Caki2 (cell line): ENCODE measurements around the gene TLE3. TPM values are rescaled to one million over a fixed set of nuclear protein-coding genes. Genes with fewer than 3 reads are reported as not detected.
A peak's percentile ranks its signal among the peaks of the same experiment; 100 is the strongest.

ENCODE experiments used
- DNase-seq: peaks from one replicate; pipeline ENCODE4 v3.0.0-alpha.2; 2015; ENCODE audit warnings: low read depth
- in situ Hi-C: cut with HindIII; loops from 2 replicates; pipeline ENCODE4 v1.10.0; 2016; ENCODE audit warnings: low sequenced_read_pairs, low pct_unique_long_range_greater_than_20kb, mixed read lengths
- total RNA-seq: library from RNA; depleted of rRNA; stranded (reverse); fragments of >200 nt; shearing (Covaris generic); gene quantifications from 2 replicates; pipeline ENCODE4 v1.2.3, GENCODE V29; 2014; ENCODE audit warnings: low replicate concordance

The TLE3 gene
- total RNA-seq, 1 experiment from 2014 or later, result 41.6 TPM

DNA sequence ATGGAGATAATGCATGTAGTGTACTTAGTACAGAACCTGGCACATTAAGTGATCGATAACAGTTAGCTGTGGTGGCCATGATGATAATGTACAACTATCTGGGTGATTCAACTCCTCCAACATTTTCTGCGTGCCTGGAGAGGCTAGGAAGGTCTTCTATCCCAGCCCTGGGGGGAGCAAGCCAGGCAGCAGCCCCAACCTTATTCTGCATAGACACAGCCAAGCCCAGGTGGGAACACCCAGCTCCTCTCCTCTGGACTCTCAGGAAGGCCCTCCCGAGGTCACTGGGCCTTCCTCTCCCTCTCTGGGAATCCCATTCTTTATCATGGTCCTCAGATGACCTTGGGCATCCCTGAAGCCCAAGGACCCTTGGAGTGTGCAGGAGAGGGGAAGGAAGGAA lies 5.1 kb upstream of the TLE3 start:
- in situ Hi-C loops, result no loop called here
- no peak for DNase-seq

DNA sequence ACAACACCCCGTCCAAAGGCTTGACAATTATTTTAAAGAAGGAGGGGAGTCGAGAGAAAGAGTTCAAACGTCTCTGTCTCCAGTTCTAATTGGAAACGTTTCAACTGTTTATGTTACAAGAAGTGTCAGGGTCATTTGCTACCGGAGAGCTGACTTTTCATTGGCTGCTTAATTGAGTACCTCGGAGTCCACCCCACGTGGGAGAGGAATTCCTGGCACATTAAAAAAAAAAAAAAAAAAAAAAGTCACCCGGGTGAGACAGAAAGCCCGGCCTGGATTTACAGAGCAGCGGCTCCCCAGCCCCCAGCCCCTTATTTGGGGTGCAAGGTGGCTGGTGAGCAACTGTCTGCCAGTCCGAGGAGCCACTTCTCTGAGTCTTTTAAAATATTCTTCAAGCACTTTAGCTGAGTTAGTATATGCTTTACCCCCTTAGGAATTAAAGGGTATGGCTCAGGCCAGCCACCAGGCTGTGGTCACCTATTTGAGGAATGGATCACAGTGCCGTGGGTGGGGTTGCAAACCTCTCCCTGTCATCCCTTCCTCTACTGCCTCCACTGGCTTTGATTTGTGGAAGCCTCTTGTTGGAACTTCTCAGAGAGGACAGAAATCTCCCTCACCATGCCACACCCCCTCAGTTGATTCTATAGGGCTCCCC lies 3.9 kb upstream of the TLE3 start:
- in situ Hi-C loops, result no loop called here
- DNase-seq, result peak; percentile 90

DNA sequence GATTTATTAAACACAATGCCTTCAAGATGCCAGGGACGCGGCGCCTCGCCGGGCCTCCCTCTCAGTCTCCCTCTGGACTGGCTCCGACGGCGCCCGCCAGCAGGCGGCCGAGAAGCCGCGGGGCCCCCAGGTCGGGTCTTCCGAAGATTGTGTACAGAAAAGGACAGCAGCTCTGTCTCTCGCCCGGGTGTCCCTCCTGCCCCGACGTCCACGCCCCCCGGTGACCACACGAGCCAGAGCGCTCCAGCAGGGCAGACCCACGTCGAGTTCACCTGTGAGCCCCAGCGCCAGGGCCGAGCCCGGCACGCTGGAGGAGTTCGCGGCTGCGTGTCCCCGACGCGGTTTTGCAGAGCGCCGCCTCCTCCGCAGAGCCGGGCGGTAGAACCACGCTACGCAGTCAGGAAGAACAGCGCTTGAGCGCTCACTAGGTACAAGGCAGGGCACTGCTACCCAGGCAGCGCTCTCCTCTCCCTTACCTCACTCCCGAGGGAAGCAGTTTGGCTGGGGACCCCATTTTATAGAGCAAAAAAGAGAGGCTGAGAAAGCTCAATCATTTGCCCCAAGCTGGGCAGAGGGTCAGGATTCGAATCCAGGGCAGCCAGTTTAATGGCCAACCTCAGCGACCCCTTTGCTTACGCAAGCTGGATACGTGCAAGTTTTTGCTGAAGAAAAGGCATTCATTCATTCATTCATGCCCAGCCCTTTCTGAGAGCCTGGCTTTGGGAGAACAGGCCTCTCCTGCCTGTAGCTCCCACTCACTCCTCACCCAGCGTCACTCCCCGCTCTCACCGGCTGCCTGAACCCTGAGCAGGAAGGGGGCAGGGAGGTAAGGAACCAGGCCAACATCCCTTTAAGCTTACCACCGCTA lies 3.0 kb upstream of the TLE3 start:
- DNase-seq, result no peak
- in situ Hi-C loops, result no loop called here

DNA sequence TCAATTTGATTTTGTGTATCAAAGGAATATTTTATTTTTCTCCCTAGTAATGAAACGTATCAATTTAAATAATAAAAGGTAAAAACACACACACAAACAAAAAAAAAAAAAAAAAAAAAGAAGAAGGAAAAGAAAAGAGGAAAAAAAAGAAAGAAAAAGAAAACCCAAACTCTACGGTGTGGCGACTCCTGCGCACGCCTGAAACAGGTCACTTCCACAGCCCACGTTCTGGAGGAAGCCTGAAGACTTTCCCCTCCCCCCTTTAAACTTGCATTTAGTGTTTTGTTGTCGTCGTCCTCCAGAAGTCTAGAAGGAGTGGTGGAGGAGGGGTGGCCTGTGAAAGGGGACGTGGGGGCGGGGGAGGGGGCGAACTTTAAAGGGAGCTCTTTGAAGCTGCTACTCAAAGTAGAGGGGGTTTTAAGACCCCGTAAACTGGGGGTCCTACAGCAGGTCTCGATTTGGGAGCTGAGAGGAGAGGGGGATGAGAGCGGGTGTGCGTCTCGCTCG lies 2.3 kb upstream of the TLE3 start:
- no peak for DNase-seq

DNA sequence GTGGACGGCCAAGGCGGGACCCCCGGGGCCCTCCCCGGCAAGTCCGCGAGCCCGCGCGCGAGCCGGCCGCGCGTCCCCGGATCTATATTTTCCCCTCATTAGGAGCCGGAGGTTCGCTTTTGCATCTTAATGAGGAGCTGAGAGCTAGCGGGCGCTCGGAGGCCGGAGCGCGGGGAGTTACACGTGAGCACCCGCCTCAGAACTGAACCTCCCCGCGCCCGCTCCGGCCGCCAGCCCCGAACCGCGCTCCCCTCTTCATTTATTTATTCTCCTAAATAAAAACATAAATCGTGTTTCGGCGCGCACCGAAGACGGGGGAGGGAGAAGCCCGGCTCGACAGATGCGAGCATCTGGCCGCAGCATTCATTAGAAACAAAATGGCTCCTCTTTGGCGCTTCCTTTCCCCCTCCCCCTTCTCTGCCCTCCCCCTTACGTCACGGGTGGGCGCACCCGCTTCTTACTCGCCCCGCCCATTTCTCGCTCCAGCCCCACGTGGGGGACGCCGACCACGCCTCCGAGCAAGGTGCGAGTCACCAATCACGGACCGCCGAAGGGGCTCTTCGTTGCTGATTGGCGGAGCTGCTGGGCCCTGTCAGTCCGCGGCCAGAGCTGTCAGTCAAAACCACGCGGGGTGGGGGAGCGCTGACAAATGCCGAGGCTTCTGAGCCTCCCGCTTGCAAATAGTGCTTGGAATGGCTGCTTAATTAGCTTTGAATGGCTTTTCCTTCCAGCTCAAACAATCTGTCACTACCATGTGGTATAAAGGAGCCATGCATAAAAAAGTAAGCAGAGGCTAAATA lies 1.6 kb upstream of the TLE3 start:
- DNase-seq, result peak; percentile 99
- in situ Hi-C loops, result no loop called here

More for the DNA sequence above, 2.3 kb upstream of the TLE3 start:
- in situ Hi-C loops, result no loop called here

DNA sequence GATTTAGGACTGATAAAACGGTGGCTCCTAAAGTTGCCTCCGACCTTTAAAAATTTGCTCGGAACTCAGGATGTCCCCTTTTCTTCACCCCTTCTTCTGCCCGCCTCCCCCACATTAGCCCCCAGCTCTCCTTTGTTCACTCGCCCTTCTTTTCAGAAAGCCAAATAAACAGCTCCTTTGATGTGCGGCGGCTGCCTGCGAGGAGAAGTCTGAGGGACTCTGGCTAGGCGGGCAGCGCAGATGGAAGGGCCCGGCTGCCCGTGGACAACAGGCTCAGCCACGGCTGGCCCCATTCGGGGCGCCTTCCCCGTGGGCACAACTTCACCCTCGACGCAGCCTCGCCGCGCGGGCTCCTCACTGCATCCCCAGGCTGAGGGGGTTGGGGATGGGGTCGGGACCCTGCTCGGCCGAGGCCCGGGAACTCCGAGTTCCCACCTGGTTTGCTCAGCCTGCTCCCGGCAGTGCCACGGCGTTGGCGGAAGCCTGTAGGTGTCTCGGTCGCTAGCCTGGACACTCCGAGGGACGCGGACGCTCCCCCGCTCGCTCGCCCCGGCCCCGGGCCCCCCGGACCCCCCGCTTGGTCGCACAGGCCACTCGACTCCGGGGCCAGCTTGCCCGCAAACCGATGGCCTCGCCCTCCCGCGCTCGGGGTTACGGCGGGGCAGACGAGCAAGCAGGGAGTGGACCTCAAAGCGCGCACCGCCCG lies 897 bp upstream of the TLE3 start:
- in situ Hi-C loops, result no loop called here
- DNase-seq, result peak; percentile 40

DNA sequence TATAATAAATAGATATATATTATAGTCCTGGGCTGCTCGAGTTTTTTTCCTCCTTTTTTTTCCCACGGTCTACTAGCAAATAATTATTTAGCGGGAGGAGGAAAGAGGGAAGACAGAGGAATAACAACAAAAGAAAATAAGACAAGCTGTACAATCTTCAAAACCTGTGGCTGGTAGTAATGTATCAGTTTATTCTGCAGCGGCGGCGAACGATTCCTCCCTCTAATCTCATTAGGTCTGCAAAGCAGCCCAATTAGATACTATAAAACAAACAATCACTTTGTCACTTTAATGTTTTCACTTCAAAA lies 390 bp upstream of the TLE3 start:
- DNase-seq, result no peak
- in situ Hi-C loops, result no loop called here

DNA sequence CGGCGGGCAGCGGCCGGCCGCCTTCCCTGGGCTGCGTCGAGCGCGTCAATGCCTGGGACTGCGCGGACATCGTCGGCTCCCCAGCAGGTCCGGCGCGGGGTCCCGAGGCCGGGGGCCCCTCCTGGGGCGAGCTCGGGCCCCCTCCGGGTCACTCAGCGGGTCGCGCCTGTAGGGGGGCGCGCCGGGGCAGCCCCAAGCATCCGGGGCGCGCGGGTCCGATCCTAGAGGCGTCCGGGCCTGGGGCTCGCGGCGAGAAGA lies 725 bp downstream of the TLE3 start:
- in situ Hi-C loops, result no loop called here

DNA sequence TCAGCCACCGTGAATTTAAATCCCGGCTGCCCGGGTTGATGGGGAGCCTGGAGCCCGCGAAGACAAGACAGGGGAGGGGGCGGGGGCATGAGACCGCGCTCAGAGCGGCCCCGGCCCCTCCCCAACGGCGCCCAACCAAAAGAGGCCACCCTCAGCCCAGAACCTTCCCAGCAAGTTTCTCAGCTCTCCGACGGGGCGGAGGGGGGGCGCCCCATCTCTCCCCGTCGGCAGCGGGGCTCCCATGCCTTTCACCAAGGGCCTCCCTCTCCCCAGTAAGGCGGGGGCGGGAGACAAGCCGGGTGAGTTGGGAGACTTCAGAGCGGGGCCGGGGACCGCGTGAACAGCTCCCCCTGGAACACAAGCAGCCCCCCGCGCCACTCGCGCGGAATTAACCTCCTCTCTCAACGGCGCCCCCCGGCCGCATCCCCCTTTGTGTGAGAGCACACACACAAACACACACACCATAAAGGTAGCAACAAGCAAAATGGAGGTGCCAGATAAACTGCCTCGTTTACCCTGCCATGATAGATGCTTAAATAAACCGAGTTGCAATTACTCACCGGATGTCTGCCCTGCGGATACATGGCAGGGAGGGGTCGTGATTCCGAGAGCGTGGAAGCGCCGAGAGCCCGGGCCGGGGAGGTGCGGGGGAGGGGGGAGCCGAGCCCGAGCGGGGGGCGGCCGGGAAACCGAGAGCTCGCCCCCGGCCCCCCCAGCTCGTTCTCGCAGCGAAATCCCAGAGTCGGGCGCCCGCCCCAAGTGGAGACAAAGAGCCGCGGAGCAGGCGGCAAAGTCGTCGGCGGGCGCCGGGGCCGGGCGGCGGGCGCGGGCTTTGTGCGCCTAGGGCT lies 1.3 kb downstream of the TLE3 start:
- in situ Hi-C loops, result no loop called here

More for the DNA sequence above, 725 bp downstream of the TLE3 start:
- no peak for DNase-seq

DNA sequence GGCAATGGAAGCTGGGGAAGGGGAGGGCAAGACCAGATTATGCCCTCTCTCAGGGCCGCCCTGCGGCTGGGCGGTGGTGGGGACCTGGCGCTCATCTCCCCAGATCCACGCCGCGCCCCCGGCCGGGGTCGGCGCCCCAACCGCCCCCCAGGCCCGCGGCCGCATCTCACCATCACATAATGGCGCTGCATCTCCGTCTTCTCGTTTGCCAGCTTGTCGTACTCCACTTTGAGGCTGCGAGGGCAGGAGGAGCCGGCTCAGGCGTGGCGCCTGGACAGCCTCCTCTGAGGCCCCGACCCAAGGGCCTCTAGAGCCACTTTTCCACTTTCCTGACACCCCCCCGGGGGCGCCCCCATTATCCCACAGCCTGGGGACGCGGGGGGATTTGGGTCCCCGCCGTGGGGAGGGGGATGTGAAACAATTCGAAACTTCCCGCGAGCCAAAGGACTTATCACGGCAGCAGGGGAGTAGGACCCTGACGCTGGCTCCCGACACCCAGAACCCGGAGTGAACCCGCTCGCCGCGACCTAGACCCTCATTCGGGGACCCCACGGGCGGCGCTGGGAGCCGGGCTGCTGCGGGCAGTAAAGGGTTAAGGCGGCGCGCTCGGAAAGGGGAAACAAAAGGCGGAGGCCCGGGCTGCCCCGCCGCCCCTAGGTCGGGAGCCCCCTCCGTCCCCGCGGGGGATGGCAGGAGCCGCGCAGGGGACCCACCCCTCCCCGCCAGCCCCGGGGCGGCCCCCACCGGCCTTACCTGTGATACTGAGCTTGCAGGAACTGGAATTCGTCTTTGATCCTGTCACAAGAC lies 2.1 kb downstream of the TLE3 start:
- in situ Hi-C loops, result no loop called here
- no peak for DNase-seq

More for the DNA sequence above, 1.3 kb downstream of the TLE3 start:
- peak; percentile 21 for DNase-seq

DNA sequence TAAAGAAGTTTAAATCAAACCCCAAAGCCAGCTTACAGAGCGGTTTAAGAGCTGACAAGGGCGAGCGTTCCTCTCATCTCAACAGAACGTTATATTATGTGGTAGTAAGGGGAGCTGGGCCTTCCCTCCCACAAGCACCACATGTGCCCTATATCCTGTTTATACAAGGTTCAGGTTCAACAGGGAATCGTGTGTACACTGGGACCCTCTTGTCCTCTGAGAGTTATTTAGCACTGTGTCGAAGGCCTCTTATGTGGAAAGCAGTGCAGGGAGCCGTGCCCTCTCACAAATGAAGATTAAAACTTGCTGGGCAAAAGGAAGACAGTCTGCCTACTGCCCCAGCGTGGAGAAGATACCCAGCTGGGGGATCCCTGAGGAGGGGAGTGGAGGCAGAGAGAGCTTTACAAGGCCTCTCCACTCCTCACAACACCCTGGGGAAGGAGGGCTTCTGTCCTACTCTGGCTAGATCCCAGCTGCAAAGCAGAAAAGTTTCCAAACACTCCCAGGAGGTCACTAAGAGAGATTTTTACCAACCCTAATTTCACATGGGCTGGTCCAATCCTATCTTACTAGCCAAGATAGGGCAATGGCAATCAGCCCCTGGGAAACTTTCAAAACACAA lies 2.9 kb downstream of the TLE3 start:
- DNase-seq, result no peak
- in situ Hi-C loops, result no loop called here

DNA sequence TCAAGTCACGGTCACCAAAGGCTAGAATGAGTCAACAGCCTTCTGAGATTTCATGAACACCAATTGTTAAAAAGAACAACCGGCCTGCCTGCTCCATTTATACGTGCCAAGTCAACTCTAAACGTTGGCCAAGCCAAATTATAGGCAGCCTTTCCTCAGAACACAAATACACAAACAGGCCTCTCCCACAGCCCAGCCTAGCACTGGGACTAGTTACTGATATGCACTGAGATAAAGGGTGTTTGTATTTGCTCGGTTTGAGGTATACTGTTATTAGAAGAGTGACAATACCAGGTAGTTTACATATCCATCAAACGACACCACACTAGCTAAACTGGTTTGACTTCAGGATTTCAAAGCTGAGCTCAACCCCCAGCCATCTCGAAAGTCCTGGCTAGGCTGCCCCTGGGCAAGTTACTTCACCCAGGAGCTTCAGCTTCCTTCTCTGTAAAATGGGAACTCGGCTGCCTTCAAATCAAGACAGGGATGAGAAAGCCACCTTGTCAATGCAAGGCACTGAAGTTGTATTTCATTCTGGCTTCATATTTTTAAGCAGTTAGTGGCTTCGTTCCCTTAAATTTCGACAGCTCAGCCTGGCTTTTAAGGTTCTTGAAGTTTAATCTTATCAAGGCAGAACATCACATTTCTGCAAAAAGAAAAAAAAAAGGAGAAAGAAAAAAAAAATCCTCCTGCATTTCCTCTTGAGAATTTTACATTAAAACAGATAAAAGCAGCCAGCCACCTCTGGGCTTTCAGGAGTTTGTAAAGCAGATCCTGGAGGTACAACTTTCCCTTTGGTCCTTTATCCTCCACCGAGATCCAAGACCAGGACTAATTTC lies 4.0 kb downstream of the TLE3 start:
- in situ Hi-C loops, result no loop called here
- no peak for DNase-seq

DNA sequence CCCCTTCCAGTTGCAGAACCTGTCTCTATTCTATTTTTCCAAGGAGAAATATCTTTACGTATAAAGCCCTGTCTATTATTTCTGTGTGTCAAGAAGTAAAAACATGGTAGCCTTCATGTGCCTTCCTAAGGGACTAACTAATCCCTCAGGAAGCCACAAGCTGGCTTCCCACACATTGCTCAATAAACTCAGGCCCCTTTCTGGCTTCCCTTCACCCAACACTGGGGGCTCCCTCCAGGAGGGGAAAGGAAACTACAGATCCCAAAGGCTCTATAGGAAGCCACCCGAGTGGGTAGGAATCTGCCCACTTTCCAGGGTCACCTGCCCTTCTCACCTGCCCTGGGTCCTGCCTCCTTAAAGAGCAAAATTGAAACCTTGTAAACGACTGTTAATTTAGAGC lies 4.6 kb downstream of the TLE3 start:
- no peak for DNase-seq
- in situ Hi-C loops, result no loop called here

DNA sequence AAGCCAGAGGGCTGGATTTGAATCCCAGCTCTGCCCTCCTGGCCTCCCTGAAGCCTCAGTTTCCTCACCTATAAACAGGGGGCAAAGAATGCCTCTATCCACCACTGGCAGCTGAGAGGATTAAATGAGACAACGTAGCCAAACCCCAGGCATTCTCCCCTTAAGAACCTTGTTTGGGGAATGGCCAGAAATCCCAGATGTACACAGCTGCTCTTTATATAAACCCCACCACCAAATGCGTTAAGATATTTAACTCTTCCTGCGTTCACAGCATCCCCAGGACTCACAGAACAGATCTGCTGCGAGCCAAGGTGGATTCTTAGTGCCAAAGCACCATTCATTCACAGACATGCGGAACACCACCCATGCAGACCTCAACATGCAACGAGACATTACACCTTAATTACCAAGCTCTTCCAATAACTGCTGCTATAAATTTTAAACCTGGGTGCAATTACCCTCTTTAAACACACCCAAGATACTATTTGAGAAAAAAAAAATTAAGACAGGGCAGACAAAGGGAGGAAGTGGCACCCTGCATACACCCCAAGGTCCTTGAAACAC lies 5.2 kb downstream of the TLE3 start:
- no peak for DNase-seq
- in situ Hi-C loops, result no loop called here

DNA sequence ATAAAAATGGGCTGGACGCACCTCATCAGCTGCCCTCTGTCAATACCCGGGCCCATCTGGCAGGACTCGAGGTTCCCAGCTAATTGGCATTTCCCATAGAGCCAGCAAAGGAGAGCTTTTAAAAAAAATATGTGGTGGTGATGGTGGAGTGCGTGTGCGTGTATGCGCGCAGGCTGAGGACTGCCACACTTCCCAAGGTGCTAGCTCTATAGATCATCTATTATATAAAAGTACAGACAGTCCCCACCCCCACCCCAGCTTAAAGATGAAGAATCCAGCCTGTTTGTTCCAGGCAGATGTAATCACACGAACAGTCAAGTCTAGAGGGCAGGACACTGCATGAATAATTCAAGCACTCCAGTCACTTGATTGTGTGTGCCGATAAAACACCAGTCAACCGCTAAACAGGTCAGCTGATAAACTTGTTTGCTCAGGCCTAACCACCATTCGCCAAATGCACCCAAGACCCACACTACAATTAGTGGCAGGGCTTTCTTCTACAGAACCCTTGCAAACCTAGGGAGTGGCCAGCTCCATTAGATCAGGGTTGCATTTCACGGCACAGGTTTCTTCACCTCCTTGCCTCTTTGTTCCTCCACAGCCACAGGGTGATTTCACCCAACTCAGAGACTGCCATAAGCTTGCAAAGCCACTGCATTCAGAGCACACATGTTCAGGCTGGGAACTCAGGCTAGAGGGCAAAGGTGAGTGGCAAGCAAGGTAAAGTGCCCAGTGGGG lies 5.8 kb downstream of the TLE3 start:
- peak; percentile 69 for DNase-seq
- in situ Hi-C loops, result no loop called here
